ENCODE measurements around the gene CCND1. TPM values are rescaled to one million over a fixed set of nuclear protein-coding genes. Genes with fewer than 3 reads are reported as not detected.

The CCND1 gene
- total RNA-seq, 4 donors from 2014 or later: 90.1 to 451 (median 213) TPM

GRCh38 chr11:69647390-69647748 lies 6.4 kb downstream of the CCND1 start:
- TF ChIP-seq CTCF (IDR thresholded peaks at IDR 0.05; ENCODE audit: low read depth): no peak

GRCh38 chr11:69647761-69648497 lies 7.0 kb downstream of the CCND1 start:
- no peak for TF ChIP-seq CTCF (IDR thresholded peaks at IDR 0.05; ENCODE audit: low read depth)

GRCh38 chr11:69648679-69649575 lies 8.0 kb downstream of the CCND1 start:
- no peak for TF ChIP-seq CTCF (IDR thresholded peaks at IDR 0.05; ENCODE audit: low read depth)

GRCh38 chr11:69649576-69649900 lies 8.6 kb downstream of the CCND1 start:
- TF ChIP-seq CTCF (IDR thresholded peaks at IDR 0.05; ENCODE audit: low read depth): no peak

- TF ChIP-seq CTCF (IDR thresholded peaks at IDR 0.05; ENCODE audit: low read depth): no peak
Observed at GRCh38 chr11:69650081-69650831, 9.3 kb downstream of the CCND1 start.

- TF ChIP-seq CTCF (IDR thresholded peaks at IDR 0.05; ENCODE audit: low read depth): no peak
Observed at GRCh38 chr11:69650832-69651344, 9.9 kb downstream of the CCND1 start.

Data from subcutaneous adipose tissue (tissue), 4 donors.